ENCODE results near the gene C16orf78. TPM values are rescaled to one million over a fixed set of nuclear protein-coding genes. Genes with fewer than 3 reads are reported as not detected.

Gene C16orf78, protein sequence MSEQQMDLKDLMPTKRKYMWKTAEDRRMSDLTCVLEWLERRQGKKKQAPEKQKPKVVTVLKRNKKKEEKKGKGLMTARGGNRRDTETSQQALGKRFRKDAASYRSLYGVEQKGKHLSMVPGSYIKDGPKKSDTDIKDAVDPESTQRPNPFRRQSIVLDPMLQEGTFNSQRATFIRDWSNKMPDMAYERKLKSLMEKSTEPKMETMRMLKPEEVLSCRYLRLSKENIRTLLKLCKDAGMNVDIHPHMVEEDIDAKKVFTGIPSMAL
- total RNA-seq = not detected

DNA sequence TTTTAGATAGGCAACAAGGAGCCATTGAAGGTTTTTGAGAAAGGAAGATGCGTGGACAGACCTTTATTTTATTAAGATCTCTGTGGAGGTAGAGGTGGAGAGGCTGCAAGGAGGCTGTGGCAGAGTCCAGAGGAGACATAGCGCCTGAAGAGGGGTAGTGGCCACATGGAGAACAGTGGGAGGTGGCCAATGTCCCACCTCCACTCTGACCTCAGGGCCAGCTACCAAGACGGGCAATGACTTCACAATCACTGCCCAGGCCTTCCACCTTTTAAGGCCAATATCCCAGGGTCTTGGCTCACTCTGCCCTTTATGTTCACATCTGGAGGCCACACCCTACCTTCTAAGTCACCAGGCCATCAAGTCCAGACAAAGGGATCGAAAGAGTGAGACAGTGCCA lies at the start of gene C16orf78:
Gene C16orf78 (plus strand): TSS at position 301 of the 400 bp plus-strand sequence. CDS start 136 bp downstream, outside the sequence.
- no peak for DNase-seq (ENCODE audit: low spot score)

DNA sequence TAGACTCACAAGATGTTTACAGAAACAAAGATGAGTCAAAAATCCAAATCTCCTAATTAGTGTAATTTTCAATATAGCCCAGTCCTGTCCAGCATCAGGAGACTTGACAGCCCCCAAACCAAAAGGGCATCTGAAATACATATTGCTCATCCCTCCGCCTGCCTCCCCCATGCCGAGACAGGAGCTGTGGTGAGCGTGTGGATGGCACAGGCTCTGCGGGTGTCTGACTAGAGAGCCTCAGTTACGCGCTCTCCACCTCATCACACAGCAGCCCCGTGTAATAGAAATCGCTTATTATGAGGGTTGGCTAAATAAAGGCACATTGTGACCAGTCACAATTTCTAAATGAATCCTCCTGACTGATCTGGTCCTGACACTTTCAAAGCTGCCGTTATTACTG lies 48.9 kb upstream of the C16orf78 start:
- DNase-seq (ENCODE audit: low spot score) = no peak

DNA sequence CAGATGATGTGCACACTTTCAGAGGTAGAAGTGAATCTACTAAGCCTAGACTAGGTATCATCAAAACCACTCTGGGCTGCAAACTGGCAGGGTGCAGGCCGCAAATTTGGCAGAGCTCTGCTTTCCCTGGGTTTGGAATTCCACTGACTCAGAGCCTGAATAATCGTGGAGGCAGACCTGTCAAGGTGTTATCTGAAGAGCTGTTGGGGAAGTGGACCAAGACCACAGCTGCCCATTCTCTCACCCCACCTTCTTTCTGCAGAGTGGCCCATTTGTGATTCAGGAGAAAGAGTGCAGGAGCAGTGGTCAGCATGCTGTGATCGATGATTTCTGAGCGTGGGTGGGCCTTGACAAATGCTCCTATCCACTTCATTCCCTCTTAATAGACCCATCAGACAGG lies 46.1 kb upstream of the C16orf78 start:
- no peak for DNase-seq (ENCODE audit: low spot score)

DNA sequence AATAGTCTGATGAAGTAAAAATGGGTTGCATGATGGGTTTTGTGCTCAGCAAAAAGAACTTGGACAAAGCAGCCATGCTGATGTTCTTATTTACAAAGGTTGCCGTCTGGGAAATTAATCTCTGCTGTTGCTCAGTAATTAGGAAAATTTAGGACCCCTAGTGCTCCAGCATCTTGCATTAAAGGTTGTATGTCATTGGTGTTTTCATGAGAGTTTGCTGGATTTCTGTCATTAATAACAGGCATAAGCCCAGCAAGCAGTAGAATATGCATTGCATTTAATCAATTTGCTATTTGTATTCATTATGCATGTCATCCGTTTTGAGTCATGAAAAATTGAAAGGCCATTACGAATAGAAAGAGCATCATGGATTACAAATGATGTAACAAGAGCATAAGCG lies 45.3 kb upstream of the C16orf78 start:
- no peak for DNase-seq (ENCODE audit: low spot score)

DNA sequence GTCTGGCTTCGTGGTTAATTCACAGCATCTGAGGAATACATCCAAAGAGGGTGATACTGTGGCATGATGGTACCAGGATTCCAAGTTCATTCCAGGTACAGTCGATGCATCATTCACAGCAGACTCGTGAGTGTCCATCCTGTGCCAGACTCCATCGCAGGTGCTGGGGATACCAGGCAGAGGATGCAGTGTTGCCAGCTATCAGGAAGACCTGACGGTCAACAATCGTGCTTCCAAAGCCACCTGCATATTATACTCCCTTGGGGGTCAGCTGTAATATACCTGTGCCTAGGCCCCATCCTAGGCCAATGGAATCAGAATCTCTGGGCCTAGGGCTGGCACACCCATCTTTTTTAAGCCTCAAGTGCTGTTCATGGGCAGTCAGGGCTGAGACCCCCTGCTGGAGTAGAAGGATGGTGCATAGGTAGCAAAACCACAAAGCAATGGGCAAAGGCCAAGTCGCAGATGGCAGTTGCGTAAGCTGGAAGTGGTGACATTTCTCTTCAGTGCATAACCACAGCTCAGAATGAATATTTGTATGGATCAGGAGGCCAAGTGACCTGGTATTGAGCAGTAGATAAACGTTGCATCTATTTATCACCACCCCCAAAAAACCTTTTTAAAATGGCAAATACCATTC lies 42.9 kb upstream of the C16orf78 start:
- DNase-seq (ENCODE audit: low spot score) = no peak

DNA sequence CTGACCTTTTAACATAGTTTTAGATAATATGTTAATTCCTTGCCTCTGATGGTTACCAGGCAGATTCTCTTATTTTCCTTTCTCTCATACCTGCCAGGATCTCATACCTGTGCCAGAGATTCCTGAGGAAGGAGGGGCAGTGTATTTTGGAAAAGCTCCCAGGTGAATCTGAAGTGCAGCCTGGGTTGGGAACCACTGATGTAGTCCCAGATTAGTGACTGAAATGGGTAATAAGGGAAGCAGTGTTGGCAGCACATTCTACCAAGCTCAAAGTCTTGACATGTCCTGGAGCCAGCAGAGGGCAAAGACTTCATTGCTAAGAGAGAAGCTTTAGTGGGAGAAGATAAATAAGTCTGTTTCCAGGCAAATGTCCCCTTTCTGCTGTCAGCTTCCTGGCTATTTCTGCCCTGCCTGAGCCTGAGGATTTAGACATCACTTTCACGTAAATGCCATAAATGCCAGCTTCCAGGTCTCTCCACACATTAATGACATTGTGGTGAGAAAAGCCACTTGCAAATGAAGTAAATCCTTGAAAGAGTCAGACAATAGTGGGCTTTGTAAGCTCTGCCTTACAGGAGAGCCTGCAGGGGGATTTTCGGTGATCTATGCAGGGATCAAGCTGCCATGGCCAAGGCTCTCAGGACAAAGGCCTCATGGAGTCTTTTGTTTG lies 40.9 kb upstream of the C16orf78 start:
- no peak for DNase-seq (ENCODE audit: low spot score)

DNA sequence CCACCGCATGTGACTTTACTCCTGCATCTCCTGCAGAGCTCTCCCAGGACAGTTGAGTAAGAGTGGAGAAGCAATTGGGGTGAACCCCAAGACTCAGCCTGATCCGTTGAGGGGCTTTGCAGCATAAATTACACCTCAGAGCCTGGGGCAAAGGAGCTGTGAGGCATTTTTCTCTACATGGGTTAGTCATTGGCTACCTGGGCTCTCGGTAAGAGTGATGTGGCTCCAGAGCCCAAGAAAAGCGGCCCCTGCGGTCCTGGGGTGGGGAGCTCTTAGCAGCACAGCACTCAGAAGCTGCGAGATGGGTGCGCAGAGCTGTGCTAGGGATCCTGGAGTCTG lies 40.4 kb upstream of the C16orf78 start:
- DNase-seq (ENCODE audit: low spot score) = no peak

DNA sequence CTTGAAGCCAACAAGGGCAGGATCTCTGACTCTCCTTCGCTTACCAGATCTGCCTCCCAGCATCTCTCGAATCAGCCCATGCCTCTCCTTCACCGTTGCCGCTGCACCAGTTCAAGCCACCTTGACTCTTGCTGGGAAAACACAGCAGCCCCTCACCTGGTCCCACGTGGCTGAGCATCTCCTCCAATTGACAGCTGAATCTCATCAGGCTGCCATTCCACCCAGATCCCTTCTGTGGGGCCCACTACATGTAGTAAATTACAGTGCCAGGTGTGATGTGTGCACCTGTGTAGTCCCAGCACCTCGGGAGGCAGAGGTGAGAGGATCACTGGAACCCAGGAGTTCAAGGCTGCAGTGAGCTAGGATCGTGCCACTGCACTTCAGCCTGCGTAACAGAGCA lies 37.8 kb upstream of the C16orf78 start:
- no peak for DNase-seq (ENCODE audit: low spot score)

DNA sequence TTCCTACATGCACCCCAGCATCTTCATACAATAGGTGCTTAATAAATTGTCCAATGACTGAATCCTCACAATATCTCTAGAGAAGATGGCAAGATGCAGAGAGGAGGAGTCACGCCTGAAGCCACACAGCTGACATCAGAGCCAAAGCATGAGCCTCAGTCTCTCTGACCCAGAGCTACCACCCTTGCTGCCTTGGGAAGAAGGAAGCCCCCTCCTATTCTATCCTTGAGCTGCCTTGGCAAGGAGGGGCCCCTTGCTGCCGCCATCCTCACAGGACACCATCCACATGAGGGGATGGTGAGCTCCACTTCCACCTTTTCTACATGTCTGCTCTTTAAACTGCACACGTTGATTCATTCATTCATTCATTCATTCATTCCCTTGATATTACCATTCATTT lies 37.0 kb upstream of the C16orf78 start:
- no peak for DNase-seq (ENCODE audit: low spot score)

DNA sequence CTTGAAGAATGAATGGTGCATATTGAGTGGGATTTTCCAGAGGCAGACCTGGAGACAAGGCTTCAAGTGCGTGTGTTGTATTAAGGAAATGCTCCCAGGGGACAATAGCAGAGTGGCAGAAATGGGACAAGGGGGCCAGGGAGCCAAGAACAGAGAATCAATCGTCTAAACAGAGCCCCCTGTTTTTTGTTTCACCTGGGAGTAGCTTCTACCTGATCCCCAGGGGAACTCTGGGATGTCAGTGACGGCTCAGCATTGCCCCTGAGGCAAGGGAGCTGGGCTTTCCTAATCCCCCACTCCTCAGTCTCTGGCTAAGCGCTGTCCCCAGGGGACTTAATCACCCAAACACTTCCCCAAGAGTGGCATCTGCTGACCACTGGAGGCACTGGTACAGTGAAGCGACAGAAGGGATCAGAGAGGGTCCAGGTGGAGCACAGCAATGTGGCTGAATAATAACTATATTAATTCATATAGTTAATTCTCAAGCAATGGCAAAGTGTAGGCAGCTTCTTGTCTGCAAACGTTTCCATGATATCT lies 35.7 kb upstream of the C16orf78 start:
- DNase-seq (ENCODE audit: low spot score) = no peak

DNA sequence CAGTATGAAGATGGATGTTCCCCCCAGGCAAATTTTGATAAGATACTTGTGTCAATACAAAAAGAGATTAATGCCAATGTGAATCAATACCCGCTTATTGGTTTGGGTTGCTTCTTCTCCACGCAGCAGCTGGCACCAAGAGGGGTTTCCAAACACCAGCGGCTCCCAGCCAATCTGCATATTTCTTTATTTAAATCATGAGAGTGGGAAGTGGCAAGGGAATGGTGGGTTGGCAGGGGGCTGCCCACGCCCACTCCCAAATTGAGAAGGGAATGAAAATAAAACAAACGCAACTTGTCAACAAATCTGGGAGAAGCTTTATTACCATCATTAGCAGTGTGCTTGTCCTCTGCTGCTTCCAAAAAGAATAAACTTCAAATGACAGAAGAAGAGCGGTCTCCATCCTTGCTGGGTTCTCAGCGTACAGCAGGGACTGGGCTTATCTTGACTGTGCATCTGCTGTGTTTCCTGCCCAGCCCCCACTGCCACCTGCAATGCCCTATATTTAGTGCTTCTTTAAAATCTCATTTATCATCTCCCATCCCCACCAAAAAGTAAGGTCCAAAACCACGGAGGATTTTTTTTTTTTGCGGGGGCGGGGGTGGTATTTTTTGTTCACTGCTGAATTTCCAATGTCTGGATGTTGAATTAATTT lies 34.9 kb upstream of the C16orf78 start:
- peak; percentile 5 for DNase-seq (ENCODE audit: low spot score)

DNA sequence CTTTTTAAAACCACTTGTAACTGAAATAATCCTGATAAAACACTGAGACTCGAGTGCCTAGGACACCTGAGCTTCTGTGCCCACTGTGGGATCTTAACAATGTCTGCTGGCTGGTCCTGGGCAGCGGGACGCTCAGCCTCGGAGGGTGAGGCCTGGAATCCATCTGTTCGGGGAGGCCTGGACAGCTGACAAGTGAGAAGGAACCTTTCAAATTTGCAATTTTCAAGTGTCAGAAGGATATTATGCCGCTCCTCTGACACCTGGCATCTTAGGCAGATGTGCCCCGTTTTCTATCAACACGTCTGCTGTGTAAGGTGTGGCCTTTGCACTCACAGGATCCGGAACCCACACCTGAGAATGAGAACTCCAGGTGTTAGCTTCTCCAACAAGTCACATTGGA lies 33.1 kb upstream of the C16orf78 start:
- DNase-seq (ENCODE audit: low spot score) = peak; percentile 7

DNA sequence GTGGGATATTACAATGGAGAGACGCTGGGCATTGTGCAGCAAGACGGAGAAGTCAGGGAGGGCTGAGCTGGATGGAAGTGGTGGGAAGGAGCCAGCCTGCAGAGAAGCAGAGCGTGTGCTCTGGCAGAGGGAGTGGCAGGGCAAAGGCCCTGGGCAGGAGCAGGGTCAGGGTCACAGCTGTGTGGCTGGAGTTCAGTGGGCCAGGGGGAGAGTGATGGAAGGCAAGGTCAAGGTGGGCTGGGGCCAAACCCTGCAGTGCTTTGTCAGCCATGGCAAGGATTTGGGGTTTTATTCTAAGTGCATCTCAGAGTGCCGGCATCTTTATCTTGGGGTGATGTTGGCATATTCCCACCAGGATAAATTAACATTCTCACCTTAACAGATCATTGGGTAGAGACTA lies 31.9 kb upstream of the C16orf78 start:
- DNase-seq (ENCODE audit: low spot score) = peak; percentile 22

DNA sequence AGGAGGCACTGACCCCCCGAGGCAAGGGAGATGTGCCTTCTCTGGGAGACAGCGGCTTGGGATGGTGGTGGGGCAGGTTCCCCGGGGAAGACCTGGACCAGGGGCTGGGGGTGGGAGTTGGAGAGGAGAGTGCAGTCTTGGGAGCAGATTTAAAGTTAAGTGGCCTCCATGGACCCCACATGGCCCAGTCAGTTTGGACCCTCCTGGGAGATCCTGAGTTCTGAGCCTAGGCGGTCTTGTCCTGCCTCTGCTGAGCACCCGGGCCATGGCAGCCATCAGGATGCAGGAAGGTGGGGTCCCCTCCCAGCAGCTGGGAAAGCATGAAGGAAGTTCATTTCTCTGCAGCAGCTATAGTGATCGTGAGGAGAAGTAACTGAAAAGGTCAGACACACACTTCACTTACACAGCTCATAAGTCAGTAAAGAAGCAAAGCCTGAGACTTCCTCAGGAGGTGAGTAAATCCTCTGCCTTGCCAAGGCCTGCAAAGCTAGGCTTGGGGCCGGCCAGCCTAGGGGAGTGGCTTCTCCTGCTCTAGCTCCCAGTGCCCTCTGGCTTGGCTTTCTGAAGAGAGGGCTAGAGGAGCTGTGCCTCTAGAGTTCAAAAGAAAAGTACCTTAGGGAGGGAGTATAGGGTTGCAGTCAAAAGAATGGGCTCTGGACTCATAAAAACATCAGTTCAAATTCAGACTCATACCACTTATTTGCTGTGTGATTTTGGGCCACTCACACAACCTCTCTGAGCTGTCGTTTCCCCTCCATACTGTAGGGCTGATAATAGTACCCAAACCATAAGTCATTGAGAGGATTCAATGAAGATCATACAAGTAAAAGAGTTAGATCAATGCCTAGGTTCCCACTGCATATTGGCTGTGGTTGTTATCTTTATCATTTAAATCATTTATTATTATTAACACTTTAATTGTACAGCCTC lies 31.0 kb upstream of the C16orf78 start:
- DNase-seq (ENCODE audit: low spot score) = peak; percentile 34

DNA sequence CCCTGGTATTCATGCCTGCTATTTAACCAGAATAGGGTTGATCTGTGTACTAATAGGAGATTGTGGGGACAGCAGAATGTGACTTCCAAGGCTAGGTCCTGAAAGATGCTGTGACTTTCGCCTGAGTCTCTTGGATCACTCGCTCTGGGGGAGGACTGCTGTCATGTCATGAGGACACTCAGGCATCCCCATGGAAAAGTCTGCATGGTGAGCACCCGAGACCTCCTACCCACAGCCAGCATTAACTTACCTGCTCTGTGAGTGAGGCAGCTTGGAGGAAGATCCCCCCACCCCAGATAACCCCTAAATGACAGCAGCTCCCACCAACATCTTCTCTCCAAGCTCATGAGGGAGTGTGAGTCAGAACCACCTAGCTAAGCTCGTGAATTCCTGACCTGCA lies 30.3 kb upstream of the C16orf78 start:
- peak; percentile 13 for DNase-seq (ENCODE audit: low spot score)

DNA sequence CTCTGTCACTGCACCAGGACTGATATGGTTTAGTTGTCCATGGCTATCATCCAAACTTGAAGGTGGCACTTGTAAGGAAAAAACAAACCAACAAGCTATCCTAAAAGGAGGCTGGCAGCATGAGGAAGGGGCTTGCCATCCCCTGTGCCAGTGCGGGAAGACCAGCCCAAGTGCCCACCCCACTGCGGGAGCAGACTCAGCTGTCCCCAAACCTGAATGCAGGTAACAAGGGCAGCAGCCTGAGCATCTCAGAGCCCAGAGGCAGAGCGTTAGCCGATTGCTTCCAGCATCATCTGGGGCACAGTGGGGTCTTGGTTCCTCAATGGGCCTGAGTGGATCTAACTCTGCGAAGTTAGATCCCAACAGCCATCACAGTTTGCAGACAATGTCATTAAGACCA lies 29.2 kb upstream of the C16orf78 start:
- DNase-seq (ENCODE audit: low spot score) = no peak

DNA sequence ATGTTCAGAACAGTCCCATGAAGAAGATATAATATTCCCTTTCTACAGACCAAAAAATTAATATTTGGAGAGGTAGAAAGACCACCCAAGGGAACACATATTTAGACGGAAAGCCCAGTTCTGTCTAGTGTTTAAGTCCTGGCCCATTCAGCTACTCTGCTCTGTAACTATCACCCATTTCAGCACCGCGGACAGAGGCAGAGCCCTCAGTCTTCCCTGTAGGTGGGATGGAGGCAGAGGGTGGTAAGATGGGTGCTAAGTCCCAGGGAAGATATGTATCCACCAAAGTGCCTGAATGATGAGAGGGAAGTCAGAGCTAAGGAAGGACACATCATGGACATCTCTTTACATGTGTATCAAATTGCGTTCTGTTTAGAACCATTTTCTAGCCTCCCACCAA lies 27.8 kb upstream of the C16orf78 start:
- no peak for DNase-seq (ENCODE audit: low spot score)

DNA sequence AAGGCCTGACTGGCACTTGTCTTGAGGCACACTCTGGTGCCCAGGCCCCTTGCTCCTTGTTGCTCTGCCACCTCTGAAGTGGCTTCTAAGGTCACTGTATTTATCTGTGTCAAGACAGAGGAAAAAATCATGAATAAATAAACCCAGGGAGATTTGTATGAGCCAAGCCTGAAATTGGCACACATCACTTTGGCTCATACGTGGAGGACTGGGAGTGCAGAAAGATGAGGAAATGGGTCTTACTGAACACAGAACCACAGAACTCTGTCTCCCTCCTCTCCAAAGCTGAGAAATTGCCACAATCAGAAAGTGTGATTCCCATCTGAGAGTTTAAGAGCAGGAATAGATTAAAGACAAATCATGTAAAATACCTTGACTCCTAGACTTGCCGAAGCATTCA lies 27.1 kb upstream of the C16orf78 start:
- DNase-seq (ENCODE audit: low spot score) = no peak

DNA sequence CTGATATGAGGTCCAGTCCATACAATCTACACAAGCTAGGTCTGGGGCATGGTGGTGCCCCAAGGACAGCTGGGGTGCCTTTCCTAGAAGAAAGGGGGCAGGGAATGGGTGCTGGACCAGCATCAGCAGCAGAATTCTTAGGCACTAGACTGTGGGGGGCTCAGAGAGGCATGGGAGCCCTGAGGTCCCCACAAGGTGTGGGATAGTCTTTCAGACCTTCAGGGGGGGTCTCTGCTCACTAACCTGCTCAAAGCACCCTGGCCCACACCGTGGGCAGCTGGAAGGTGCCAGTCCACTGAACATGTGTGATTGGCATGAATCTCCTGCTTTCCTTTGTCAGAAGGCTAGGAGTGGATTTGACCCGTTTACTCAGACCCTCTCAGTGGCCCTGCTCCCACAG lies 26.1 kb upstream of the C16orf78 start:
- DNase-seq (ENCODE audit: low spot score) = no peak

DNA sequence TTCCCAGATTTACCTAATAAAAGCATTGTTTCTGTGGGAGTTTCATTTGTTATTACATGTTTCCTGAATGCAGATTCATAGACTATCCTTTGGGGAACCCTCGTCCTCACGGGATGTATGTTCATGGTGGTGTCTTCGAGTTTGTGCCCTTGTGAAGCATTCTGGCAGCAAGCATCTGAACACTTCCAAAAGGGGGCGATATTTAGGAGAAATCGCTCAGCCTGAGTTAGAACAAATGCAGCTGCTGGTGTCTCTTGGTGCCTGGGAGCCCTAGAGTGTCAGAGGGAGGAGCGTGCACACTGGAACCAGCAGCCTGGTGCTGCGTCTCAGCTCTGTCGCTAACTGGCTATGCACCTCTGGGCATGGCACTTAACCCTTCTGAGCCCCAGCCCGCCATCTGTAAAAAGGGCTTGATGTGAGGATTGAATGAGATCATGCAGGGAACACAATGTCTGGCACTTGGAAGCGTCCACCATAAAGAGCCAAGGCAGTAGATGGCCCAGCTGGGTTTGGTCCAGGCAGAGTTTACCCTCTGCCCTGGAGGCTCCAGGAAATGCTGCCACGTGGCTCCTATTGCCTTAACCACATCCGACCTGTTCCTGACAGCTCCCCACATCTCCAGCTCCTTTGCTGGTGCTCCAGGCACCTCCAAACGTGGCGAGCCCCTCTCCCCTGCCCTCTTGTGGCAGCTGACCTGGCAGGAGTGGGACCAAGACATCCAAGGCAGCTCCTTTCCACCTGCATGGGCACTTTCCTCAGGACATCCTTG lies 25.0 kb upstream of the C16orf78 start:
- no peak for DNase-seq (ENCODE audit: low spot score)
